CD4-positive, alpha-beta memory T cell (primary cell): ENCODE data around the gene KLC1. TPM values are rescaled to one million over a fixed set of nuclear protein-coding genes. Genes with fewer than 3 reads are reported as not detected.

ENCODE experiments used
- CTCF ChIA-PET: fragments of 350-600 bp; sonication (Branson Sonifier 250); formaldehyde crosslinking; loops from one replicate; lab custom pipeline; 2021; ENCODE audit warnings: inconsistent platforms; ENCODE audit not compliant: partially characterized antibody; lab: Charles Lee
- POLR2A ChIA-PET: fragments of 350-600 bp; sonication (Branson Sonifier 250); formaldehyde crosslinking; loops from one replicate; lab custom pipeline; 2021; ENCODE audit not compliant: partially characterized antibody; lab: Charles Lee
- DNase-seq, 5 donors: peaks; one replicate each; pipeline versions ENCODE4 v3.0.0 to v3.0.0-alpha.2; 2020 to 2022; ENCODE audit warnings: mixed read lengths in 1 of 5
- H3K27ac ChIP-seq: one replicate; pipeline ENCODE4 v1.7.0; 2013; ENCODE audit warnings: low read depth, low read length
- H3K27me3 ChIP-seq: 2 replicates; pipeline ENCODE4 v1.7.0; 2013; ENCODE audit warnings: mild to moderate bottlenecking, low read length, moderate library complexity; ENCODE audit not compliant: insufficient read depth
- H3K36me3 ChIP-seq: 2 replicates; pipeline ENCODE4 v1.7.0; 2013; ENCODE audit warnings: mild to moderate bottlenecking, low read length, moderate library complexity; ENCODE audit not compliant: insufficient read depth
- H3K4me1 ChIP-seq: 2 replicates; pipeline ENCODE4 v1.7.0; 2013; ENCODE audit warnings: mild to moderate bottlenecking, low read length, moderate library complexity; ENCODE audit not compliant: insufficient read depth
- H3K4me3 ChIP-seq, 2 donors: one replicate each; pipeline ENCODE4 v1.7.0; 2013; ENCODE audit warnings: low read length in 2 of 2, mild to moderate bottlenecking in 1 of 2
- H3K9me3 ChIP-seq, 2 donors: one replicate each; pipeline ENCODE4 v1.7.0; 2013; ENCODE audit warnings: low read length in 2 of 2, control low read depth in 1 of 2; ENCODE audit not compliant: control insufficient read depth in 1 of 2
- H3K27ac Mint-ChIP-seq, 7 donors: one replicate each; pipeline ENCODE4 v1.8.0; 2020 to 2021; ENCODE audit warnings: mixed read lengths in 7 of 7, mild to moderate bottlenecking in 6 of 7, inconsistent platforms in 3 of 7, moderate library complexity in 3 of 7
- H3K27me3 Mint-ChIP-seq, 2 donors: one replicate each; pipeline ENCODE4 v1.8.0; 2020 to 2021; ENCODE audit warnings: mixed read lengths in 2 of 2
- H3K36me3 Mint-ChIP-seq, 2 donors: one replicate each; pipeline ENCODE4 v1.8.0; 2020 to 2021; ENCODE audit warnings: mixed read lengths in 2 of 2, inconsistent platforms in 1 of 2, mild to moderate bottlenecking in 1 of 2
- H3K4me1 Mint-ChIP-seq, 4 donors: one replicate each; pipeline ENCODE4 v1.8.0; 2020 to 2021; ENCODE audit warnings: mixed read lengths in 4 of 4, mild to moderate bottlenecking in 1 of 4
- H3K4me3 Mint-ChIP-seq, 8 donors: one replicate each; pipeline ENCODE4 v1.8.0; 2020 to 2021; ENCODE audit warnings: mixed read lengths in 8 of 8, mild to moderate bottlenecking in 7 of 8, moderate library complexity in 6 of 8, inconsistent platforms in 3 of 8
- H3K9me3 Mint-ChIP-seq, 8 donors: one replicate each; pipeline ENCODE4 v1.8.0; 2020 to 2021; ENCODE audit warnings: mixed read lengths in 8 of 8, mild to moderate bottlenecking in 5 of 8, inconsistent platforms in 3 of 8, moderate library complexity in 1 of 8
- intact Hi-C: fragments of 100-400 bp; cut with micrococcal nuclease; formaldehyde crosslinking; loops from one replicate; pipeline ENCODE4 v1.15.1; 2023
- polyA plus RNA-seq, 2 donors: library from polyadenylated mRNA; unstranded; fragments of 300-500 nt; fragmentation: Illumina TruSeq; gene quantifications; one replicate each; pipeline ENCODE4 v1.2.3, GENCODE V29; 2021
- total RNA-seq, 2 experiments: library from RNA; stranded (reverse); gene quantifications; one replicate each; pipeline ENCODE4 v1.2.3, GENCODE V29; 2021

KLC1 gene
- total and polyA plus RNA-seq, 4 experiments from 2014 or later, result 31.8 to 278 (median 165) TPM

DNA sequence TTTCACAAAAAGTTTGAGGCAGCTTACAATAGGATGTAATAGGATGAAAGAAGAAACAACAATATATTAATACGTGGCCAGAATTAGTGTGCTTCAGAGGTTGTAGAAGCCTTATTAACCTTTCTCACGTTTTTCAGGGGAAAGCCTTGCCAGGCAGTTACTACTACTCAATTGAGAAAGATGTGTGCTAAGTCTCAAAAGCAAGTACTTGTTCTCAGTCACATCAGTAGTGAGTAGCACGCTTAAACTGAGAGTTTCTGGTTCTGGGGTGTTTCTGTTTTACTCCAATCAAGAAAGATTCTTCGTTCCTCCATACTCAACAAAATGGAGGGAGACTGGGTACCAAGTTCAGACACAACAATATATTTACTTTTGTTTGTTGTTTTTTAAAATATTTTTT, 38.7 kb downstream of the KLC1 start:
- intact Hi-C loops, result no loop called here
- H3K36me3 Mint-ChIP-seq, result peaks cover 32 to 69% of the 10 kb centered on the region in 2 donors
- Histone ChIP-seq H3K4me3 (no peak overlapping the region), H3K9me3 (no peaks in the 10 kb centered on the region), H3K27me3 (no peaks in the 10 kb centered on the region), H3K36me3 (peaks cover 46% of the 10 kb centered on the region), H3K4me1 (no peaks in the 10 kb centered on the region), H3K27ac (no peak overlapping the region)
- no peaks in the 10 kb centered on the region for H3K9me3 Mint-ChIP-seq
- no peak for DNase-seq
- H3K27me3 Mint-ChIP-seq, result no peaks in the 10 kb centered on the region
- CTCF ChIA-PET, result no interaction called here
- peaks cover 0 to 4% (median under 1%) of the 10 kb centered on the region in 4 donors for H3K4me1 Mint-ChIP-seq
- POLR2A ChIA-PET, result no interaction called here
- H3K27ac Mint-ChIP-seq, result peak overlapping the region in 1 of 7 donors; percentile 13
- no peak overlapping the region for H3K4me3 Mint-ChIP-seq

DNA sequence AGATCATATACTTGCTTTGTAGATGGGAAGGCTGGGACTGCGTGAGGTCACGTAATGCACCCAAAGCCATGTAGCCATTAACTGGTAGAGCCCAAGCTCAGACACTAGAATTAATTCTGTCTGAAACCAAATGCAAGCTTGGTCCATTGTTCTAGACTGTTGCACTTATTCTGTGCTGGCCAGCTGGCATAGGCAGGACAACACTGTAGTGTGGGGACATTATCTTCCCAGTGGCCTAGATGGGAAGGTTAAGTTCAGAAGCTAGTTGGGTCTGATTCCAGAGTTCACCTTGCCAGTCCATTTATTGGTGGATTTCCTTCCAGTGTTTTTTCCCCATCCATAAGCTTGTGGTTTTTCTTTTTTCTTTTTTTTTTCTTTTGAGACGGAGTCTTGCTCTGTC, 39.1 kb downstream of the KLC1 start:
- peaks cover 50% of the 10 kb centered on the region for H3K36me3 ChIP-seq

DNA sequence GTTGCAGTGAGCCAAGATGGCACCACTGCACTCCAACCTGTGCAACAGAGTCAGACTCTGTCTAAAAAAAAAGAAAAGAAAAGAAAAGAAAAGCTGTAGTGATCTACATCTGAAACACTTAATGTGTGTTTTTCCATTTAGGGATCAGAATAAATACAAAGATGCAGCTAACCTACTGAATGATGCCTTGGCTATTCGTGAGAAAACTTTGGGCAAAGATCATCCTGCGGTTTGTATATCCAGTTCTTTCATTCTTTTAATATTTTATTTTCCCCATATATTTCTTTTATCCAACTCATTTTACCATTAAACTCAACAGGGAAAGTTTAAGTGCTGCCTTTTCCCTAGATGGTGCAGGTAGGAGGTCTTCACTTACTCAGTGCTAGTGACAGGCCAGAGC, 40.4 kb downstream of the KLC1 start:
- peaks cover 0 to 4% (median under 1%) of the 10 kb centered on the region in 4 donors for H3K4me1 Mint-ChIP-seq
- no peaks in the 10 kb centered on the region for H3K9me3 Mint-ChIP-seq
- H3K4me3 Mint-ChIP-seq, result no peak overlapping the region
- H3K4me3 ChIP-seq, result no peak overlapping the region
- peaks cover 37 to 70% of the 10 kb centered on the region in 2 donors for H3K36me3 Mint-ChIP-seq
- intact Hi-C loops, result no loop called here
- ChIA-PET POLR2A (no interaction called here), CTCF (no interaction called here)
- H3K27ac Mint-ChIP-seq, result no peak overlapping the region
- H3K36me3 ChIP-seq, result peaks cover 50% of the 10 kb centered on the region
- no peaks in the 10 kb centered on the region for H3K4me1 ChIP-seq
- no peaks in the 10 kb centered on the region for H3K27me3 Mint-ChIP-seq
- DNase-seq, result no peak
- no peak overlapping the region for H3K27ac ChIP-seq
- H3K9me3 ChIP-seq, result no peaks in the 10 kb centered on the region
- no peaks in the 10 kb centered on the region for H3K27me3 ChIP-seq

More for the DNA sequence above, 39.1 kb downstream of the KLC1 start:
- H3K4me3 ChIP-seq, result no peak overlapping the region
- no peak for DNase-seq
- POLR2A ChIA-PET, result no interaction called here
- H3K4me1 ChIP-seq, result no peaks in the 10 kb centered on the region
- no peaks in the 10 kb centered on the region for H3K27me3 Mint-ChIP-seq
- H3K36me3 Mint-ChIP-seq, result peaks cover 36 to 72% of the 10 kb centered on the region in 2 donors
- no peaks in the 10 kb centered on the region for H3K27me3 ChIP-seq
- H3K4me3 Mint-ChIP-seq, result no peak overlapping the region
- peaks cover 0 to 4% (median under 1%) of the 10 kb centered on the region in 4 donors for H3K4me1 Mint-ChIP-seq
- intact Hi-C loops, result no loop called here
- CTCF ChIA-PET, result no interaction called here
- no peaks in the 10 kb centered on the region for H3K9me3 ChIP-seq
- H3K27ac ChIP-seq, result no peak overlapping the region
- H3K9me3 Mint-ChIP-seq, result no peaks in the 10 kb centered on the region
- no peak overlapping the region for H3K27ac Mint-ChIP-seq

DNA sequence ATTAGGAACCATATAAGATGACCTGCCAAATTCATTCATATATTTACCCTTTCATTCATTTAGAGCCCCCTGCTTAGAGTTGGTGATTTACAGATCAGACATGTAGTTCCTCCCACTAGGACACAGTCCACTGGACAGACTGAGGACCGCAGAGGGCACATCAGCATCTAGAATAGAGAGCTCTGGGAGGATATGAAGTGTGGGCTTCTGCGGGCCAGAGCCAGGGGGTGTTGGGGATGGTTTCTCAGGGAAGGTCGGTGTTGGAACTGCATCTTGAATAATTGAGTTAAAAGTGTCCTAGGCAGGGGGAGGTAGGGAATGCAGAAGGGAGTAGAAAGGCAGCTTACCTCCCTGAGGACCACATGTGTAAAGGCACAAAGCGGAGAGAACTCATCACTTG, 42.9 kb downstream of the KLC1 start:
- intact Hi-C loops, result no loop called here

DNA sequence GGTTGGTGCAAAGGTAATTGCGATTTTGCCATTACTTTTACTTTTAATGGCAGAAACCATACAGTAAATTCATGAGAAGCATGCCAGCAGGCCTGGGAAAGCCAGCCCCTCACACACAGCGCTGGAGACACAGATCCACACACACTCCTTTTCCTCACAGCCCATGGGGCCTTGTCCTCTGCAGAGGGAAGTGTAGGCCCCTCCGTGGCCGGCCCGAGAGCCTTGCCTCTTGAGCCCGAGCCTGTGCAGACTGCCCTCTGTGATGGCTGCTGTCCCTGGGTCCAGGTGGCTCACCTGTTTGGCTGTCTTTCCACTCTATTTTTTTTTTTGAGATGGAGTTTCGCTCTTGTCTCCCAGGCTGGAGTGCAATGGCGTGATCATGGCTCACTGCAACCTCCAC, 46.9 kb downstream of the KLC1 start:
- POLR2A ChIA-PET, result no interaction called here
- CTCF ChIA-PET, result no interaction called here
- intact Hi-C loops, result no loop called here
- no peaks in the 10 kb centered on the region for H3K4me1 ChIP-seq
- Mint-ChIP-seq H3K9me3 (no peaks in the 10 kb centered on the region), H3K4me1 (no peaks in the 10 kb centered on the region), H3K4me3 (no peak overlapping the region), H3K27ac (no peak overlapping the region), H3K36me3 (peaks cover 63 to 84% of the 10 kb centered on the region in 2 donors), H3K27me3 (no peaks in the 10 kb centered on the region)
- DNase-seq, result no peak
- H3K9me3 ChIP-seq, result no peaks in the 10 kb centered on the region
- peaks cover 55% of the 10 kb centered on the region for H3K36me3 ChIP-seq
- H3K4me3 ChIP-seq, result no peak overlapping the region
- no peaks in the 10 kb centered on the region for H3K27me3 ChIP-seq
- H3K27ac ChIP-seq, result no peak overlapping the region

More for the DNA sequence above, 42.9 kb downstream of the KLC1 start:
- Mint-ChIP-seq H3K9me3 (no peaks in the 10 kb centered on the region), H3K4me3 (no peak overlapping the region), H3K36me3 (peaks cover 50 to 78% of the 10 kb centered on the region in 2 donors), H3K4me1 (peaks cover 0 to 1% (median 0%) of the 10 kb centered on the region in 4 donors), H3K27me3 (no peaks in the 10 kb centered on the region), H3K27ac (peak overlapping the region in 2 of 7 donors; percentile 12 to 39)
- POLR2A ChIA-PET, result no interaction called here
- Histone ChIP-seq H3K4me3 (no peak overlapping the region), H3K9me3 (no peaks in the 10 kb centered on the region), H3K36me3 (peaks cover 53% of the 10 kb centered on the region), H3K27me3 (no peaks in the 10 kb centered on the region), H3K27ac (no peak overlapping the region), H3K4me1 (no peaks in the 10 kb centered on the region)
- CTCF ChIA-PET, result no interaction called here
- DNase-seq, result no peak

DNA sequence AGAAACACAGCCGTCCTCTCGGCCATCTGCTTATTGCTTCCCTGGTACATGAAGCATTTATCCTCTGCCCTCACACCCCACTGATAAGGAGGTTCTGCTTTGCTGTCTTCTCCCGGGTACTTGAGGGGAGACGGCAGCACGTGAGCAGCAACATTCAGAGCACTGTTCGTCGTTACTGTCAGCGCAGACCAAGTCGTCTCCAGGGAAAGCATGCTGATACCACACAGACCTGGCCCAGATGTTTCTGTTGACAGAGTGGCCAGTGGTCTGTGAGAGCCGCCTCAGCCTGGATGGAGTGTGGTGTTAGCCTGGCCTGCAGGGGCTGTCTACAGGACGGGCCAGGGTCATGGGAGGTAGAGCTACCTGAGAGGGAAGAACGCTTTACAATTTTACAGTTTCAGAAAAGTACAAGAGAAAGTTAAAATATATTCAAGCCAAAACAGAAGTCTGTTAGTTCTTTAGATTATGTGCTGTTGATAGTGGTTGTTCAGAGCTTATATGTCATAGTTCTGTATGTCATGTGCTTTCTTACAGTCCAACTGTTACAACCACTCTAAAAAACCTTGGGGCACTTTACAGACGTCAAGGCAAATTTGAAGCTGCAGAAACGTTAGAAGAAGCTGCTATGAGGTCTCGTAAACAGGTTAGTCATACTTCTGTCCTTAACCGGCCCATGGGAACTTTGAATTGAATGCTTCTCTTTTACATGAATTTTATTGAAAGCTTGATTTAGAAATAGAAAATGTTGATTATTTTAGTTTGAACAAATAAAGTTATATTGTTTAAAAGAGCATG, 48.1 kb downstream of the KLC1 start:
- peaks cover 48% of the 10 kb centered on the region for H3K36me3 ChIP-seq
- no peak overlapping the region for H3K4me3 Mint-ChIP-seq
- CTCF ChIA-PET, result interaction anchor here (0.9 kb wide), 1 partner anchor 223 kb away, joined by 3 read pairs; no protein-coding TSS in a partner anchor
- no peak overlapping the region for H3K27ac ChIP-seq
- H3K27ac Mint-ChIP-seq, result peak overlapping the region in 3 of 7 donors; percentile 15 to 73 (median 36)
- POLR2A ChIA-PET, result no interaction called here
- no peak overlapping the region for H3K4me3 ChIP-seq
- peaks cover 63 to 83% of the 10 kb centered on the region in 2 donors for H3K36me3 Mint-ChIP-seq
- no peaks in the 10 kb centered on the region for H3K9me3 ChIP-seq
- intact Hi-C loops, result no loop called here
- no peaks in the 10 kb centered on the region for H3K27me3 ChIP-seq
- H3K4me1 Mint-ChIP-seq, result no peaks in the 10 kb centered on the region
- DNase-seq, result no peak
- no peaks in the 10 kb centered on the region for H3K9me3 Mint-ChIP-seq
- no peaks in the 10 kb centered on the region for H3K4me1 ChIP-seq
- no peaks in the 10 kb centered on the region for H3K27me3 Mint-ChIP-seq

DNA sequence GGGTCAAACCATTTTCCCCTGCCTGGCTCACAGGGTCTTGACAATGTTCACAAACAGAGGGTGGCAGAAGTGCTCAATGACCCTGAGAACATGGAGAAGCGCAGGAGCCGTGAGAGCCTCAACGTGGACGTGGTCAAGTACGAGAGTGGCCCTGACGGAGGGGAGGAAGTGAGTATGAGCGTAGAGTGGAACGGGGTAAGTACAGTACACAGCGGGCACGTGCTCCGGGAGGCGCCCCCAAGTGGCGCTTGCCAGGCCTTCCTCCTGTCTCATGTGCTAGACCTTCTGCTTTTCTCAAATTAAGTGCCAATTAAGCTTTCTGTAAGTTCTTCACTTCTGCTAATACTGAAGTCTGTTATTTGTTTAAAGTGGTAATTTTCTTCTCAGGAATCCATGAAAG, 50.3 kb downstream of the KLC1 start:
- Mint-ChIP-seq H3K9me3 (no peaks in the 10 kb centered on the region), H3K36me3 (peaks cover 47 to 81% of the 10 kb centered on the region in 2 donors), H3K4me3 (no peak overlapping the region), H3K27ac (peak overlapping the region in 5 of 7 donors; percentile 15 to 91 (median 59)), H3K4me1 (peaks cover 0 to 1% (median 0%) of the 10 kb centered on the region in 4 donors), H3K27me3 (no peaks in the 10 kb centered on the region)
- Histone ChIP-seq H3K4me3 (no peak overlapping the region), H3K9me3 (no peaks in the 10 kb centered on the region), H3K4me1 (no peaks in the 10 kb centered on the region), H3K27ac (no peak overlapping the region), H3K36me3 (peaks cover 48% of the 10 kb centered on the region), H3K27me3 (no peaks in the 10 kb centered on the region)
- CTCF ChIA-PET, result interaction anchor here (1.4 to 1.6 kb wide), 2 partner anchors 18 to 51 kb away, joined by 4 read pairs; no protein-coding TSS in a partner anchor
- intact Hi-C loops, result loop anchor here (1.0 to 2.0 kb wide), 2 partner anchors 73 to 107 kb away; no protein-coding TSS in a partner anchor
- peak in 4 of 5 donors; percentile 9 to 28 (median 22) for DNase-seq
- POLR2A ChIA-PET, result no interaction called here
